ENCODE results near the gene SNRK.
A peak's percentile ranks its signal among the peaks of the same experiment; 100 is the strongest.

SNRK gene

GRCh38 chr3:43286115-43286840 lies at the start of gene SNRK:
SNRK (plus strand) TSS chr3:43286540; CDS start chr3:43303204, 16,664 bp downstream.
- DNase-seq = peak in 57 of 58 donors; percentile 29 to 93 (median 85)

- no peak for DNase-seq
Observed at GRCh38 chr3:43238801-43239200, 47.5 kb upstream of the SNRK start.

GRCh38 chr3:43239755-43240154 lies 46.6 kb upstream of the SNRK start:
- DNase-seq = no peak

GRCh38 chr3:43243590-43244587 lies 42.5 kb upstream of the SNRK start:
- DNase-seq = no peak

- DNase-seq = no peak
Observed at GRCh38 chr3:43244694-43245093, 41.6 kb upstream of the SNRK start.

GRCh38 chr3:43246976-43247375 lies 39.4 kb upstream of the SNRK start:
- no peak for DNase-seq

GRCh38 chr3:43247561-43248184 lies 38.7 kb upstream of the SNRK start:
- DNase-seq = peak in 22 of 58 donors; percentile 1 to 71 (median 15)

GRCh38 chr3:43248185-43248583 lies 38.2 kb upstream of the SNRK start:
- peak in 17 of 58 donors; percentile 3 to 37 (median 18) for DNase-seq

- DNase-seq = no peak
Observed at GRCh38 chr3:43248973-43249372, 37.4 kb upstream of the SNRK start.

GRCh38 chr3:43249405-43249804 lies 36.9 kb upstream of the SNRK start:
- no peak for DNase-seq

GRCh38 chr3:43253294-43253693 lies 33.0 kb upstream of the SNRK start:
- no peak for DNase-seq

GRCh38 chr3:43254125-43254524 lies 32.2 kb upstream of the SNRK start:
- DNase-seq = no peak

- no peak for DNase-seq
Observed at GRCh38 chr3:43255662-43256061, 30.7 kb upstream of the SNRK start.

- no peak for DNase-seq
Observed at GRCh38 chr3:43256714-43257461, 29.5 kb upstream of the SNRK start.

GRCh38 chr3:43257850-43258249 lies 28.5 kb upstream of the SNRK start:
- DNase-seq = no peak

- peak in 1 of 58 donors; percentile 20 for DNase-seq
Observed at GRCh38 chr3:43259626-43260025, 26.7 kb upstream of the SNRK start.

- no peak for DNase-seq
Observed at GRCh38 chr3:43260412-43260811, 25.9 kb upstream of the SNRK start.

- DNase-seq = no peak
Observed at GRCh38 chr3:43262194-43262593, 24.1 kb upstream of the SNRK start.

GRCh38 chr3:43266451-43266850 lies 19.9 kb upstream of the SNRK start:
- no peak for DNase-seq

- DNase-seq = no peak
Observed at GRCh38 chr3:43266995-43267394, 19.3 kb upstream of the SNRK start.

GRCh38 chr3:43268636-43269035 lies 17.7 kb upstream of the SNRK start:
- DNase-seq = no peak

All from anterior cingulate cortex (tissue), 58 donors.